ENCODE data around the gene ATXN7L1. TPM values are rescaled to one million over a fixed set of nuclear protein-coding genes. Genes with fewer than 3 reads are reported as not detected.

The ATXN7L1 gene
- total RNA-seq, 1 donor from 2014 or later = 12.9 TPM

DNA sequence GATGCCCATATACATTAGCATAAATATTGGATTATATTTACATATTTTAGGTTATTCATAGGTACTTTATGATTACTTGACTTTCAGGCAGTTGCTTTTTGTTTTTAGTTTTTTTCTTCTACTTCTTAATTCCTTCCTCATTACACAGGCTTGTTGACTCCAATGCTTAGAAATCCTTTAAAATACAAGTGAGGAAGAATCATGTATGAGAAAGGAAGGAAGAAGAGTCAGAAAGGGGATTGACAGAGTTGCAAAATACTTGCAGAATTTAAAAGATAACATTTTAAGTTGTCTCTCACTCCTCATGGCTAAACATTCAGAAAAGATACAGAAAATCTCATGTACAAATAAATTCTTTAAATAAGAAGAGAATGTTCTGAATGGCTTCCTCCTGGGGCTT is 61.9 kb downstream of the ATXN7L1 start:
- no peaks in the 10 kb centered on the region for H3K9me3 ChIP-seq
- no peak for DNase-seq
- H3K27me3 ChIP-seq = no peaks in the 10 kb centered on the region
- no peak overlapping the region for H3K27ac ChIP-seq
- H3K4me3 ChIP-seq = no peak overlapping the region
- TF ChIP-seq, protein P1, sequence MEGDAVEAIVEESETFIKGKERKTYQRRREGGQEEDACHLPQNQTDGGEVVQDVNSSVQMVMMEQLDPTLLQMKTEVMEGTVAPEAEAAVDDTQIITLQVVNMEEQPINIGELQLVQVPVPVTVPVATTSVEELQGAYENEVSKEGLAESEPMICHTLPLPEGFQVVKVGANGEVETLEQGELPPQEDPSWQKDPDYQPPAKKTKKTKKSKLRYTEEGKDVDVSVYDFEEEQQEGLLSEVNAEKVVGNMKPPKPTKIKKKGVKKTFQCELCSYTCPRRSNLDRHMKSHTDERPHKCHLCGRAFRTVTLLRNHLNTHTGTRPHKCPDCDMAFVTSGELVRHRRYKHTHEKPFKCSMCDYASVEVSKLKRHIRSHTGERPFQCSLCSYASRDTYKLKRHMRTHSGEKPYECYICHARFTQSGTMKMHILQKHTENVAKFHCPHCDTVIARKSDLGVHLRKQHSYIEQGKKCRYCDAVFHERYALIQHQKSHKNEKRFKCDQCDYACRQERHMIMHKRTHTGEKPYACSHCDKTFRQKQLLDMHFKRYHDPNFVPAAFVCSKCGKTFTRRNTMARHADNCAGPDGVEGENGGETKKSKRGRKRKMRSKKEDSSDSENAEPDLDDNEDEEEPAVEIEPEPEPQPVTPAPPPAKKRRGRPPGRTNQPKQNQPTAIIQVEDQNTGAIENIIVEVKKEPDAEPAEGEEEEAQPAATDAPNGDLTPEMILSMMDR (IDR thresholded peaks at IDR 0.05) = no peak
- intact Hi-C loops (cut with DNase I) = no loop called here
- no peak for ATAC-seq
- peaks cover 3% of the 10 kb centered on the region for H3K4me1 ChIP-seq
- no peaks in the 10 kb centered on the region for H3K36me3 ChIP-seq

DNA sequence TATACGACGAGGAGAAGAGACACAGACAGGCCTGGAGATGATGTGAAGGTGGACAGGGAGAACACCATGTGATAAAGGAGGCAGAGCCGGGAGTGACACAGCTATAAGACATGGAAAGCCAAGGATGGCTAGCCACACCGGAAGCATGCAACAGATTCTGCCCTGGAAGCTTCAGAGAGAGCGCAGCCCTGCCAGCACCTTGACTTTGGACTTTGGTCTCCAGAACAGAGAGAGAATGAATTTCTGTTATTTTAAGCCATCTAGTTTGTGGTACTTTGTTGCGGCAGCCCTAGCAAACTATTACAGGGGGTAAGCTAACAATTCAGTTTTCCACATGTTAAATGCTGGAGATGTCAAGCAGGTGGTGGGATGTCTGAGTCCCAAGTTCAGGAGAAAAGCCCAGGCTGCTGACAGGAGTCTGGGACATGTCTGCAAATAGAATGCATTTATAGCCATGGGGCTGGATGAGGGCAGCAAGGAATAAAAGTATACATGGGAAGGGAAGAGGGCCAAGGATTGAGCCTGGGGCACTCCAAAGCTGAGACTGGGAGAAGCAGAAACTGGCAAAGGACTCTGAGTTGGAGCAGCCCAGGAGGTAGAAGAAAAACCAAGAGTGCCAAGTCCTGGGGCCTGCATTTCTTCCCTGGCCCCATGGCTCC is 65.1 kb downstream of the ATXN7L1 start:
- Histone ChIP-seq H3K27ac (no peak overlapping the region), H3K27me3 (no peaks in the 10 kb centered on the region), H3K36me3 (no peaks in the 10 kb centered on the region), H3K4me1 (no peaks in the 10 kb centered on the region), H3K9me3 (no peaks in the 10 kb centered on the region), H3K4me3 (no peak overlapping the region)
- TF ChIP-seq, protein P1 (IDR thresholded peaks at IDR 0.05) = no peak
- DNase-seq (no peak), ATAC-seq (no peak)
- intact Hi-C loops (cut with DNase I) = no loop called here

DNA sequence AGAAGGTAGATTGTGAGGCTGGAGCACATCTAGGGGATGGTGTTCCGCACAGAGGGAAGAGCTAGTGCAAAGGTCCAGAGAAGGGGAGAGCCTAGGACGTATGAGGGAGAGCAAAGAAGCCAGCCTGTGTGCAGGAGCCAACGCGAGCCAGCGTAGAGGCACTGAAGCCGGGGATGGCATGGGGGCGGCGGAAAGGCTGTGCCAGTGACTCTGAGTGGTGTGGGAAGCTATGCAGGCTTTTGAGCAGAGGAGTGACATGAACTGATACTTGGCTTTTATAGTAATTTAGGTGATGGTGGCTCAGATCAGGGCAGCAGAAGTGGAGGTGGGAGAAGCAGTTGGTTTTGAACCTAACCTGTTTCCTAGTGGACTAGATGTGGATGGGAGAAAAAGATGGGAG is 65.8 kb downstream of the ATXN7L1 start:
- Histone ChIP-seq H3K4me3 (no peak overlapping the region), H3K27me3 (no peaks in the 10 kb centered on the region), H3K4me1 (no peaks in the 10 kb centered on the region), H3K36me3 (no peaks in the 10 kb centered on the region), H3K9me3 (no peaks in the 10 kb centered on the region), H3K27ac (no peak overlapping the region)
- ATAC-seq (no peak), DNase-seq (no peak)
- TF ChIP-seq, protein P1 (IDR thresholded peaks at IDR 0.05) = no peak
- intact Hi-C loops (cut with DNase I) = no loop called here

GRCh38 chr7:105808703-105809590 is 67.5 kb downstream of the ATXN7L1 start:
- H3K4me1 ChIP-seq = no peaks in the 10 kb centered on the region
- DNase-seq = no peak
- ATAC-seq = peak; percentile 90
- TF ChIP-seq, protein P1 (IDR thresholded peaks at IDR 0.05) = no peak
- no peaks in the 10 kb centered on the region for H3K36me3 ChIP-seq
- no peaks in the 10 kb centered on the region for H3K27me3 ChIP-seq
- H3K27ac ChIP-seq = no peak overlapping the region
- no peak overlapping the region for H3K4me3 ChIP-seq
- intact Hi-C loops (cut with DNase I) = no loop called here
- H3K9me3 ChIP-seq = no peaks in the 10 kb centered on the region

DNA sequence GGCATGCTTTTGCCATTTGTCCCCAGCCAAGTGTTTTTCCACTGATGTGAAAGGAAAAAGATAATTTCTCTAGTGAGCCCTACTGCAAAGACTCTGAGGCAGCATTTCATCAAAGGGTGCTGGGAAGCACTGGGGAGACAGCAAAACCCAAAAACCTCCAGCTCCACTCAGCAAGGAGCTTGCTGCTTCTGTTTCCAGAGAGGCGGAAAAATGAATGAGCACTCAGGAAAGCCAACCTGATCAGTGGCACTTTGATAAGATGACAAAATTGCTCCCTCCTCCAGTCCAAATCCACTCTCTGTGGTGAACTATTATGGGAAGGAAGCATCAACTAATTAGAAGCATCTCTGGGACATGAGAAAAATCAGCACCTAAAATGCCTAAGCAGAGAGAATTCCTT is 68.2 kb downstream of the ATXN7L1 start:
- Histone ChIP-seq H3K27me3 (no peaks in the 10 kb centered on the region), H3K9me3 (no peaks in the 10 kb centered on the region), H3K36me3 (no peaks in the 10 kb centered on the region), H3K4me1 (no peaks in the 10 kb centered on the region), H3K27ac (no peak overlapping the region), H3K4me3 (no peak overlapping the region)
- ATAC-seq (no peak), DNase-seq (no peak)
- TF ChIP-seq, protein P1 (IDR thresholded peaks at IDR 0.05) = no peak
- intact Hi-C loops (cut with DNase I) = no loop called here

Measured in upper lobe of right lung (tissue), 1 donor.